Measurements from ENCODE around the gene AKR1E2.

Gene AKR1E2

DNA sequence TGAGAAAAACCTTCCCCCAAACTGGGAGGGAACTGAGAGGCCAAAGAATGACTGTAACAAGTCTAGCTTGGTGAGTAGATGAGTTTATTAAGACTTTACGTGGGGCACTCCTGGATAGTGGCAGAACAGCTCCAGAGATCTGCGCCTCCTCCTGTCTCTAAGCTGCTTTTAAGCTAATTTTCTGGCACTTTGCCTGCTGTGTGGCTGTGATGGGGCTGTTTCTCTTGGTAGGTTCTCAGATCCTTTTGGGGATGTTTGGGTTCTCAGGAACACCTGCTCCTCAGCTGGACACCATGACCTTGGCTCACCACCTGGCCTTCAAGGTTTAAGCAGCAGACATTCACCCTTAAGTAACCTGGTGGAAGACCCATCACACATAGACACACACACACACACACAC is 68.3 kb downstream of the AKR1E2 start:
- DNase-seq (ENCODE audit: low read depth in 2 of 2): no peak
